ENCODE measurements around the gene PPIP5K2.

DNA sequence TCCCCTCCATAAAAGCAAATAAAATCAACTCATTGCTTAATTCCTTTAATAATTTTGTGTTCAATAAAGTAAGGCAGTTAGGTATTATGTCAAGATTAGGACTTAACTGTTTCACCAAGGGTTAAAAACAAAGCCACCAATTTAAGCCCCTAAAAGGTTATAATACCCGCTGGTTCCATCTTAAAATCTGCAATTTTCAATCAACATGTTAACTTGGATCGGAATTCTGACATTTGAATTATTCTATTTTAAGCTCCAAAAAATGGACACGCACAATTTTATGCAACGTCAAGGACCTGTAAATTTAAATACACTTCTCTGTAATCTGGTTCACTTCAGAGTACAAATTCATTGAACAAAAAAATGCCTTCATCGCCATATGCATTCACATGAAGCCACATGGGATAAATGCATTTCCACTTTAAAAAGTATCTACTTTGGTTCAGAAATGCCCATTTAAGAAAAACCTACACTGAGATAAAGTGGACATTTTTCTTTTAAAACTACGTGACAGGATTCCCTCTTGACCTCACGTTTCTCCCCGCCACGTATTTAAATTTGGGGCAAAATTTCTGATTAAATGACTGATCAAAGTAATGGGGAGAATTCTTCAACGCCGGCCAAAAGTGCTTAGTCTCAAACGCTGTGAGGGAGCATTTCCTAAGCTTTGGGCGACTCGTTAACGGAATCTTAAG lies 884 bp upstream of the PPIP5K2 start:
- TF ChIP-seq EZH2 (IDR thresholded peaks at IDR 0.05; ENCODE audit: borderline replicate concordance, low read length) (no peak), CTCF (conservative IDR thresholded peaks at IDR 0.05 in 1 of 2, IDR thresholded peaks at IDR 0.05 in 1 of 2; ENCODE audit: extremely low read depth in 1 of 2, insufficient read depth in 1 of 2, low read depth in 1 of 2, low read length in 2 of 2) (no peak)

All from mammary epithelial cell (primary cell).